Epithelial cell of esophagus (primary cell): ENCODE data around the gene GNG8.
A peak's percentile ranks its signal among the peaks of the same experiment; 100 is the strongest.

Source experiments
- DNase-seq: peaks from one replicate; pipeline ENCODE4 v3.0.0; 2010; ENCODE audit warnings: low read depth
- H3K4me3 ChIP-seq: 2 replicates; pipeline ENCODE4 v1.5.1; 2011; ENCODE audit warnings: mild to moderate bottlenecking, low read length, control low read depth
- CTCF ChIP-seq: IDR thresholded peaks from 2 replicates; pipeline ENCODE4 v1.5.1; 2011; ENCODE audit warnings: low read depth, mild to moderate bottlenecking, low read length, control low read depth, inconsistent platforms; ENCODE audit not compliant: insufficient read depth; ENCODE audit errors: missing control alignments

Gene GNG8

GRCh38 chr19:46644720-46645119 is 8.7 kb upstream of the GNG8 start:
- DNase-seq: no peak
- TF ChIP-seq CTCF: no peak
- H3K4me3 ChIP-seq: no peak overlapping the region

- no peak for DNase-seq
- H3K4me3 ChIP-seq: no peak overlapping the region
- no peak for TF ChIP-seq CTCF
Observed at GRCh38 chr19:46640656-46641055, 4.7 kb upstream of the GNG8 start.

- peak overlapping the region; percentile 26 for H3K4me3 ChIP-seq
- no peak for DNase-seq
Observed at GRCh38 chr19:46639358-46640182, 3.6 kb upstream of the GNG8 start.

GRCh38 chr19:46637224-46637623 is 1.2 kb upstream of the GNG8 start:
- H3K4me3 ChIP-seq: no peak overlapping the region
- DNase-seq: no peak
- no peak for TF ChIP-seq CTCF

More at GRCh38 chr19:46639358-46640182, 3.6 kb upstream of the GNG8 start:
- no peak for TF ChIP-seq CTCF

GRCh38 chr19:46634656-46635218 is 1.3 kb downstream of the GNG8 start:
- peak overlapping the region; percentile 20 for H3K4me3 ChIP-seq
- no peak for TF ChIP-seq CTCF
- DNase-seq: no peak

GRCh38 chr19:46634045-46634655 is 1.9 kb downstream of the GNG8 start:
- peak; percentile 97 for DNase-seq
- no peak for TF ChIP-seq CTCF
- peak overlapping the region; percentile 35 for H3K4me3 ChIP-seq
